HL-60/S4 (cell line): ENCODE measurements around the gene CRTAC1.

ENCODE experiments used
- in situ Hi-C: fragments of 300-500 bp; cut with MboI; formaldehyde crosslinking; loops from 2 replicates; pipeline ENCODE4 v1.14.3; 2022; ENCODE audit warnings: low sequenced_read_pairs

The CRTAC1 gene

GRCh38 chr10:97974526-97975525 is 55.6 kb downstream of the CRTAC1 start:
- in situ Hi-C loops = no loop called here

- in situ Hi-C loops = no loop called here
These were observed 56.3 kb downstream of the CRTAC1 start for GRCh38 chr10:97974100-97974499.

GRCh38 chr10:97969538-97970079 is 60.8 kb downstream of the CRTAC1 start:
- in situ Hi-C loops = no loop called here

- in situ Hi-C loops = no loop called here
These were observed 65.7 kb downstream of the CRTAC1 start for GRCh38 chr10:97964748-97965147.

- in situ Hi-C loops = no loop called here
These were observed 68.5 kb downstream of the CRTAC1 start for GRCh38 chr10:97961945-97962344.

- in situ Hi-C loops = no loop called here
These were observed 70.0 kb downstream of the CRTAC1 start for GRCh38 chr10:97960269-97961056.

GRCh38 chr10:97949462-97949861 is 81.0 kb downstream of the CRTAC1 start:
- in situ Hi-C loops = no loop called here

- in situ Hi-C loops = no loop called here
These were observed 81.6 kb downstream of the CRTAC1 start for GRCh38 chr10:97948822-97949221.

- in situ Hi-C loops = no loop called here
These were observed 85.6 kb downstream of the CRTAC1 start for GRCh38 chr10:97944772-97945171.

GRCh38 chr10:97943294-97943693 is 87.1 kb downstream of the CRTAC1 start:
- in situ Hi-C loops = no loop called here

- in situ Hi-C loops = no loop called here
These were observed 89.9 kb downstream of the CRTAC1 start for GRCh38 chr10:97940534-97940933.

GRCh38 chr10:97939446-97939990 is 90.9 kb downstream of the CRTAC1 start:
- in situ Hi-C loops = no loop called here

GRCh38 chr10:97937928-97938327 is 92.5 kb downstream of the CRTAC1 start:
- in situ Hi-C loops = no loop called here

GRCh38 chr10:97937054-97937453 is 93.4 kb downstream of the CRTAC1 start:
- in situ Hi-C loops = no loop called here

- in situ Hi-C loops = no loop called here
These were observed 94.3 kb downstream of the CRTAC1 start for GRCh38 chr10:97936126-97936525.

GRCh38 chr10:97932932-97933530 is 97.4 kb downstream of the CRTAC1 start:
- in situ Hi-C loops = no loop called here

- in situ Hi-C loops = no loop called here
These were observed 99.4 kb downstream of the CRTAC1 start for GRCh38 chr10:97931041-97931440.

GRCh38 chr10:97928897-97929296 is 101.5 kb downstream of the CRTAC1 start:
- in situ Hi-C loops = no loop called here

GRCh38 chr10:97927622-97928021 is 102.8 kb downstream of the CRTAC1 start:
- in situ Hi-C loops = no loop called here

- in situ Hi-C loops = no loop called here
These were observed 104.4 kb downstream of the CRTAC1 start for GRCh38 chr10:97926055-97926454.
